A172 (cell line): ENCODE measurements around the gene FLT3LG. TPM values are rescaled to one million over a fixed set of nuclear protein-coding genes. Genes with fewer than 3 reads are reported as not detected.

Experiments used
- DNase-seq: peaks from one replicate; pipeline ENCODE4 v3.0.0-alpha.2; 2015; ENCODE audit warnings: low spot score
- total RNA-seq: library from RNA; depleted of rRNA; stranded (reverse); fragments of >200 nt; shearing (Covaris generic); gene quantifications from 2 replicates; pipeline ENCODE4 v1.2.3, GENCODE V29; 2014; rRNA removed

FLT3LG gene
- total RNA-seq, result 4.7 and 6.2 TPM in 2 replicates

- DNase-seq, result peak; percentile 61
These were observed at the start of gene FLT3LG for GRCh38 chr19:49473868-49474541. TSS of gene FLT3LG (plus strand) at chr19:49474215. CDS start at chr19:49474640, 425 bp downstream.

- DNase-seq, result no peak
These were observed 48.8 kb upstream of the FLT3LG start, which contains the start of gene GFY for GRCh38 chr19:49425178-49425577. TSS of gene GFY (plus strand) at chr19:49425388. CDS start at chr19:49426431, 1,043 bp downstream.

- DNase-seq, result no peak
These were observed 48.0 kb upstream of the FLT3LG start for GRCh38 chr19:49425922-49426592.

- DNase-seq, result no peak
These were observed 46.7 kb upstream of the FLT3LG start for GRCh38 chr19:49427339-49427738.

GRCh38 chr19:49427855-49428546 is 46.0 kb upstream of the FLT3LG start:
- DNase-seq, result no peak

GRCh38 chr19:49428547-49429451 is 45.2 kb upstream of the FLT3LG start:
- DNase-seq, result no peak

GRCh38 chr19:49430172-49430677 is 43.8 kb upstream of the FLT3LG start:
- DNase-seq, result no peak

GRCh38 chr19:49430678-49431329 is 43.2 kb upstream of the FLT3LG start:
- no peak for DNase-seq

- no peak for DNase-seq
These were observed 42.7 kb upstream of the FLT3LG start for GRCh38 chr19:49431330-49431749.

GRCh38 chr19:49432141-49433073 is 41.6 kb upstream of the FLT3LG start:
- DNase-seq, result no peak

- no peak for DNase-seq
These were observed 40.6 kb upstream of the FLT3LG start for GRCh38 chr19:49433240-49433901.

GRCh38 chr19:49434907-49435583 is 39.0 kb upstream of the FLT3LG start:
- DNase-seq, result no peak

GRCh38 chr19:49435670-49436069 is 38.3 kb upstream of the FLT3LG start:
- DNase-seq, result no peak

GRCh38 chr19:49436381-49437017 is 37.5 kb upstream of the FLT3LG start:
- no peak for DNase-seq

- no peak for DNase-seq
These were observed 36.8 kb upstream of the FLT3LG start for GRCh38 chr19:49437231-49437630.

- no peak for DNase-seq
These were observed 35.8 kb upstream of the FLT3LG start for GRCh38 chr19:49438261-49438660.

GRCh38 chr19:49439836-49440235 is 34.2 kb upstream of the FLT3LG start:
- no peak for DNase-seq
